Adipose tissue (tissue), 3 donors: ENCODE results near the gene ULK1. TPM values are rescaled to one million over a fixed set of nuclear protein-coding genes. Genes with fewer than 3 reads are reported as not detected.

Experiments used
- H3K27ac ChIP-seq: one replicate; pipeline ENCODE4 v1.5.1; 2013; ENCODE audit warnings: low read depth, low read length
- WGBS, 3 donors: extraction: QIAGEN DNeasy Blood & Tissue Kit; methylation state at CpG; one replicate each; pipeline ENCODE4 v1.1.7; 2013; 5-methylcytosine and 5-hydroxymethylcytosine counted together
- polyA plus RNA-seq, 3 donors: library from polyadenylated mRNA; stranded (reverse); fragments of 200-250 nt; gene quantifications; one replicate each; pipeline ENCODE4 v1.2.3, GENCODE V29; 2013
- donor health status: healthy with polysubstance abuse.
- donor health status: Bipolar disorder and iron deficiency.
- donor health status: healthy.

Gene ULK1
- polyA plus RNA-seq, 3 donors, result 13.7 to 47.1 (median 26.2) TPM

DNA sequence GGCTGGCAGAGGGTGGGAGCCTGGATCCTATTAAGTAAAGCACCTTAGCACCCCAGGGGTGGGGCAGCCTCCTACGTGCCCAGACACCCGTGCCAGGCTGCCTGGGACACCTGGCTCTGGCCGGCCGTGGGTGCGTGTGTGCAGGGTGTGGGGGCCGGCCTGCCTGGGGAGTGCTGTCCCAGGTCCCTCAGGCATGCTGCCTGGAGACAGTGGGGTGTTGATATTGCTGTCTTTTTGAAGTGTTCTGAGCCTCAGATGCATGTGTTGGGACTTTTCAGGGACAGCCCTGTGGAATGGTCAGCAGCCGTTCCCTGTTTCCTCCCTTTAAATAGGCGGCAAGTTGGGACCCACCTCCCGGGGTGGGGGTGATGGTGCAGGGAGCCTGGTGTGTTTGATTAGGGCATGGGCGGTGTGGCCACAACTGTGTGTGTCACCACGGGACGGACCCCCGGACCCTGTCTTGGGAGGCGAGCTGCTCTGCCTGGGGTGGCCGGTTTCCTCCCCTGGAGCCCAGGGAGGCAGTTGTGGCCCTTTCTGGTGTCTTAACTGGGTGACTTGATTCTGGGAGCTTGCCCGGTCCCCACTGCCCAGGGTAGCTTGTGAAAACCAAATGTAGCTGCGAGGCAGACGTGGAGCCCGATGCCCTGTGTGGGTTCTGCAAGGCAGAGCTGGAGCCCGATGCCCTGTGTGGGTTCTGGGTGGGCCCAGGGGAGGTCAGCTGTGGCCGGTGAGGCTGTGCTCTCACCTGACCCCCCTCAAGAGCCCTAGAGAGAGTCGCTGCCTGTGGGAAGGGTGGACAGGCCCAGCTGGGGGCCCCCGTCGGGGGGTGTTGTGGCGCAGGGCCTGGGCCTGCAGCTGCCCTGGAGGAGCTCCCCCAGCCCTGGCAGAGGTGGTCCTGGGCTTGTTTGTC, 8.2 kb downstream of the ULK1 start:
- 71 to 77% (median 77%) methylated on average over 24 to 25 of the region's 25 CpGs for WGBS, 3 donors

DNA sequence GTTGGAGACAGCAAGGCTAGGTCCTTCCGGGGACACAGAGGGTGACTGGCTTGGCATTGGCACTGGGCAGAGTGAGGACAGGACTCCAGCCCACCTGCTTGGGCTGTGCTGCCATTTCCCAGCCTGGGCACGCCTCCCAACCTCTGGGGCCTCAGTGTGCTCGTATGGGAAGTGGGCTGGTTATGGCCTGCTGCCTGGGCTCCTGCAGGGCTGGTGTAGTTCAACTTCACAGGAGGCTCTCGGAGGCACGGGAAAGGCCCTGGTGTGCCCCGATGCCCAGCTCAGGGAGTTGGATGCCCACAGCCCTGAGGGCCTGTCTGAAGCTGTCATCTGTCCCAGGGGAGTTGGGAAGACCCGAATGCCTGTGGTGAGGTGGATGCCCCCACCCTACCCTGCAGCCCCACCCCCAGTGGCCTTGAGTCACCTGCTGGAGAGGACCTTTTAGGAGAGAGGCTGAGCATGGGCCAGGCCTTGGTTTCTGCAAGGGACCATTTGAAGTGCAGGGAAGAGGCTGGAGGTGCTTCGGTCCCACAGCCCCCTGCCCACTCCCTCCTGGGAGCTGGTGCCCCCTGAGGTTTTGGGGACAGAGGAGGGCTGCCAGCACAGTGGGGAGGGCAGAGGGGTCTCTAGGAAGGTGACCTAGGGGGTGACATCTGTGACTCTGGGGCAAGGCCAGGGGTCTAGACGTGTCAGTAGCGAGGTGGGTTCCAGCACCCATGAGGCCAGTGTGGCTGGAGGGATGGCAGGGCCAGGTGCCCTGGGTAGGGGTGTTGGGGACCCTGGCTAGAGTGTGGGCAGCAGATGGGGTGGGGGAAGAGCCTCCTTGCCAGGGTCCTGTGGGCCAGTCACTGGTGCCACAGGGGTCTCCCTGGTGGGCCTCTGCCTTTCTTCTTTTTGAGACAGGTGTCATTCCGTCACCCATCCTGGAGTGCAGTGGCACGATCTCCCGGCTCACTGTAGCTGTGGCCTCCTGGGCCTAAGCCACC, 9.1 kb downstream of the ULK1 start:
- no peak overlapping the region for H3K27ac ChIP-seq
- WGBS, 3 donors, result 85 to 87% (median 86%) methylated on average over 13 of the region's 13 CpGs

More for the DNA sequence above, 8.2 kb downstream of the ULK1 start:
- no peak overlapping the region for H3K27ac ChIP-seq

DNA sequence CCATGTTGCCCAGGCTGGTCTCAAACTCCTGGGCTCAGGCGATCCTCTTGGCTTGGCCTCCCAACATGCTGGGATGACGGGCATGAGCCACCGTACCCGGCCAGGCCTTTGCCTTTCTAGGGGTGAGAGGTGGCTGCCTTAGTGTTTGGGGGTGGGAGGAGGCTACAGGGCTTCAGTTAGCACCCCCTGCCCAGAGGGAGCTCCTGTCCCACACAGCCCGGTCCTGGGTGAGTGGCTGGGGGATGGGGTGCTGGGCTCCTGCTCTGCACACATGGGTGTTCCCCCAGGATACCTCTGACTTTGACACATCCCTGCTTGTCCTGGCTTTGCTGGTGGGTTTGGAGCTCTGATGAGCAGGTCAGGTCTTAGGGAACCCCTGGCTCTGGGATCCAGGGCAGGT, 9.9 kb downstream of the ULK1 start:
- 88 to 94% (median 92%) methylated on average over 5 of the region's 5 CpGs for WGBS, 3 donors

DNA sequence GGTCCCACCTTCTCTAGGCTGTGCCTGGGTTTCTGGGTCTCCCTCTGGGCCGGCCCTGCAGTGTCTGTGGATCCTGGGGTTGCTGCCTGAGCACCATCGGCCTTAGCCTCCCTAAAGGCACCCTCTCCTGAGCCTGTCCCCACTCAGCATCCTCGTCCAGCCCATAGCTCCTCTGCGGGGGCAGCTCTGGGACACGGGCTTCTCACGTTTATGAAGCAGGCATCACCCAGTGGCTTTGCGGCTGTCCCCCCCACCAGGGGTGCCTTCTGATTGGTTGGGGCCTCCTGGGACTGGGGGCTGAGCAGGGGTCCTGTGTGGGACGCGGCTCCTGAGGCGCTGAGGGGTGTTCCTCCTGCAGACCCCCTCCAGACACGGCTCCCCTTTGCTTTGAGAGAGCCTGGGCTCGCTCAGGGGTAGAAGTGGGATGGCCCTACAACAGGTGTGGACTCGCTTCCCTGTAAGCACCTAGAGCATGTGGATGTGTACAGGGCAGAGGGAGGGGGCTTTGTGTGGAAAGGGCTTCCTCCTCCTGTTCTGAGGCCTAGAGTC, 10.7 kb downstream of the ULK1 start:
- no peak overlapping the region for H3K27ac ChIP-seq
- 84 to 88% (median 84%) methylated on average over 13 of the region's 13 CpGs for WGBS, 3 donors

More for the DNA sequence above, 9.9 kb downstream of the ULK1 start:
- no peak overlapping the region for H3K27ac ChIP-seq

DNA sequence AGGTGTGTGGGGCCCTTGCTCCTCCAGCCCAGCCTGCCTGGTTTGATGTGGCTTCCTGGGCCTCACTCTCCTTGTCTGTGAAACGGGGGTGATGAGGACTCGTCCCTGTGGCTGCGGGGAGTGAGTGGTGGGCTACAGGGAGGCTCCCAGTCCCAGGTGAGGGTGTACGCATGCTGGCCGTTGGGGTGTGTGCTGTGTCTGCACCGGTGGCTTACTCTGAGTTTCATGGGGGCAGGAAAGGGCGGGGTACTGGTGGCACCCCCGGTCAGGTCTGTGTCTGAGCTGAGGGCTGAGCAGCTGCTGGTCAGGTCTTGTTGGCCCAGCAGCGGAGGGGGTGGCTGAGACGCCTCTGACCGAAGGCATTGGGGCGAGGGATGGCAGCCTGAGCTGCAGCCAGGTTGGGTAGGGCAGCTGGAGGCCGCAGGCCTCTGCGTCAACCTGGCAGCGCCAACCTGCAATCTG, 11.2 kb downstream of the ULK1 start:
- 91 to 93% (median 93%) methylated on average over 15 of the region's 15 CpGs for WGBS, 3 donors
- no peak overlapping the region for H3K27ac ChIP-seq

DNA sequence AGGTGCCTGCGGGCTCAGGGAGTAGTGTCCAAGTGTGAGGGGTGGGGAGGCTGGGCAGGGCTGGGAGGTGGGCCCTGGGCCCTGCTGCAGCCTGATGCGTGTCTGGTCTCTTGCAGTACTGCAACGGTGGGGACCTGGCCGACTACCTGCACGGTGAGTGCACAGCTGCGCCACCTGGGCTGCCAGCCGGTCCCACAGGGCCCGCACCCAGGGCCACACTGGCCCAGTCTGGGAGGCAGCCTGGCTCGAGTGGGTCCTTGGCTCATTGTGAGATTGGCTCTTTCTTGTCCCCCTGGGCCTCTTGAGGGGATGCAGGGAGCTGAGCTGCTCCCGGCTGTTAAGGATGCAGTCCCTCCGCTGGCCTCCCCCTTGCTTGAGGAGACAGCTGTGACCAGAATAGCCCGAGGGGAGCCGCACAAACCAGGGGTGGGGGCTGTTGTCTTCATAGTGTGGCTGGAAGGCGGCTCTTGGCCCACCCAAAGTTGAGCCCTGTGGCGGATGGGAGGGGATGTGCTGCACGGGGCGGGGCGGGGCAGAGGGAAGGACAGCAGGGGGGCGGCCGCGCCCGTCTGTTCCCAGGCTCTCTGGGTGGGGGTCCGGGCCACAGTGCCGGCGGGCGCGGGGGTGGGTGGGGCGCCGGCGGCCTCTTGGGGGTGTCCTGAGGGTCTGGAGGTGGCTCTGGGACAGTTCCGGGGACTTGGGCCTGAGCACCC, 13.1 kb downstream of the ULK1 start:
- WGBS, 3 donors, result 94 to 97% (median 95%) methylated on average over 22 to 30 of the region's 31 CpGs
- no peak overlapping the region for H3K27ac ChIP-seq

DNA sequence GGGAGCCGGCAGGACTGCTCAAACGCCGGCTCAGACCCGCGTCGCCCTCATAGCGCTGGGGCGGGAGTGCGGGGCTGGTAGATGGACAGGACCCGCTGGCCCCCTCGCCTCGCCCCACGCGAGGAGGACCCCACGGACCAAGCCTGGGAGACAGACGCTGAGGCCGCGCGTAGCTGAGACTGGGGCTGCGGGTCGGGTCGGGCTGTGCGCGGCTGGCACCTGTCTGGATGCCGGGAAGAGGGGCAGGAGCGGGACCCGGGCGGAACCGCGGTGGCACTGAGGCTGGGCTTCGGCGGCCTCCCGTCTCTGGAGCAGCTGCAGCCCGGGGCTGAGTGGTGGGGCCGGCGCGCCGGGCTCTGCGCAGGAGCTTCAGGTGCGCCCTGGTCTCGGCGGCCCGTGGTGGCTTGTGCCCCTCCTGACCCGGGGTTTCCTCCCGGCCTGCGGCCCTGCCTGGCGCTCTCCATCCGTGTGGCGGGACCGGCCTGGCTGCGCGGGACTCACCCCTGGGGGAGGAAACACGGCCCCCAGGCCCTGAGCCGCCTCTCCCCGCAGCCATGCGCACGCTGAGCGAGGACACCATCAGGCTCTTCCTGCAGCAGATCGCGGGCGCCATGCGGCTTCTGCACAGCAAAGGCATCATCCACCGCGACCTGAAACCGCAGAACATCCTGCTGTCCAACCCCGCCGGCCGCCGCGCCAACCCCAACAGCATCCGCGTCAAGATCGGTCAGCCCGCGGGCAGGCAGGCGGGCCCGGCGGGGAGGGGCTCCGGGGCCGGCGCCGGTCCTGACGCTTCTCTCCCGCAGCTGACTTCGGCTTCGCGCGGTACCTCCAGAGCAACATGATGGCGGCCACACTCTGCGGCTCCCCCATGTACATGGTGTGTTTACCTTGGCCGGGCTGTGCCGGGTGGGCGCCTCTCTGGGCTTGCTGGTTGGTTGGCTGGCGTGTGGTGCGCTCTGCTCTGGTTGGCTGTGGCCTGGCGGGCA, 14.0 kb downstream of the ULK1 start:
- 97 to 98% (median 97%) methylated on average over 62 to 96 of the region's 96 CpGs for WGBS, 3 donors
- no peak overlapping the region for H3K27ac ChIP-seq

DNA sequence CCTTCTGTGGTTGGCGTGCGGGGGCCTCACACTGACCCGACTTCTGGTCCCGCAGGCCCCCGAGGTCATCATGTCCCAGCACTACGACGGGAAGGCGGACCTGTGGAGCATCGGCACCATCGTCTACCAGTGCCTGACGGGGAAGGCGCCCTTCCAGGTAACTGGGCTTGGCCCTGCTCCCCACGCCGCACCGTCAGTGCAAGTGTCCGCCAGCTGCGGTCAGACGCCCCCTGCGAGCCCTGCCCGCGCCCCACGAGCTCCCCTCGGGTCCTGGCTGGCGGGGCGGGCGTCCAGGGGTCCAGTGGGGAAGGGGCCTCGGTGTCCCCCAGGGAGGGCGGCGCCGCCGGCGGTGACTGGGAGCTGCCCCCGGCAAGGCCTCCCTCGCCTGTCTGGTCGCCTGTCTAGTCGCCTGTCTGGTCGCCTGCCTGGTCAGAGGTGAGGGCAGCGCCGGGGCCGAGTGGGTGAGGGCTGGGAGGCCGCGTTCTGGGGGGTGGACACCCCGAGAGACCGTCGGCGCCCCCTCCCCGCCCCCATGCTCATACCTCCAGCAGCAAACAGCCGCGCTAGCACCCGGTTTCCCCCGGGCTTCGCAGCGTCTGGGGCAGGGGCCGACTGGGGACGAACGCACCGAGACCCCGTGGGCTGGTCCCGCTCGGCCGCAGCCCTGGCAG, 14.8 kb downstream of the ULK1 start:
- 92 to 95% (median 95%) methylated on average over 50 to 61 of the region's 61 CpGs for WGBS, 3 donors
- H3K27ac ChIP-seq, result no peak overlapping the region

DNA sequence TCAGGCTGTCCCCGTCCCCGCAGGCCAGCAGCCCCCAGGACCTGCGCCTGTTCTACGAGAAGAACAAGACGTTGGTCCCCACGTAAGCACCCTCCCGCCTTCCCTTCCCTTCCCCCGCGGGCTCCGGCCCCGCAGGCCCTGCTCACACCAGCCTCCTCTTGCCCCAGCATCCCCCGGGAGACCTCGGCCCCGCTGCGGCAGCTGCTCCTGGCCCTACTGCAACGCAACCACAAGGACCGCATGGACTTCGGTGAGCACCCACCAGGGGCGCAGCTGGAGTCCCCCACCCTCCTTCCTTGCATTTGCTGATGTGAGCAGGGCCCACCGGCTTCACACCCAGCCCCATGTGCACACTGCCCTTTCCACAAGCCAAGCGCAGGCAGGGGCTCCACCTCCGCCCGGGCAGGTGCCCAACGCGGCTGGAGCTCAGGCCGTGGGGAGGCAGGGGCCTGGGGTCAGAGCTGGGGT, 15.4 kb downstream of the ULK1 start:
- H3K27ac ChIP-seq, result no peak overlapping the region
- WGBS, 3 donors, result 94 to 95% (median 94%) methylated on average over 24 to 26 of the region's 26 CpGs

DNA sequence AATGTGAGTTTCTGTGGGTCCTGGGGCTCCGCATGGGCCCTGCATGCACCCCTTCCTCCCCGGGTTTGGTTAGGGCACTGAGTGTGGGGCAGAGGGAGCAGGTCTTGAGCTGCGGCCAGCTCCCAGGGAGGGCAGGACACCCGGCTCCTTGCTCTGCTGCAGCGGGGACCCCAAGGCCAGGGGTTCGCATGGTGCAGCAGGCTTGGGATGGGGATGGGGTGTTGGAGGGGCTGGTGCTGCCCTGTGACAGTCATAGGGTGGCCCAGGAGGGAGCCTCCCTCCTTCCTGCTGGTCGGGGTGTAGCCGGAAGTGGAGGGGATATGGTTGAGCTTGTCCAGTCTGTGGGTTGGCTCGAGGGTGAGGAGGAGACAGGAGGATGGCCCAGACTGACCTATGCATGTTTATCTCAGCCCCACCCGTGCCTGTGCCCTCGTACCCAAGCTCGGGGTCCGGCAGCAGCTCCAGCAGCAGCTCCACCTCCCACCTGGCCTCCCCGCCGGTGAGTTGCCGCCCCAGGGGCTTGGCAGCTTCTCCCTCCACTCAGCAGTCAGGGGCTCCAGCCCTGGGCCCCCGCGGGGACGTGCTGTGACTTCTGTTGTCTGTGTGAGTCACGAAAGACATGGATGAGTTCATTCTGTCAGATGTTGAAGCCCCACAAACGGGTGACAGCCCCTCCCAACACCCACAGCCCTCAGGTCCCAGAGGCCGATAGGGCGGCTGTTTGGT, 16.0 kb downstream of the ULK1 start:
- 80 to 90% (median 80%) methylated on average over 21 to 23 of the region's 23 CpGs for WGBS, 3 donors
- no peak overlapping the region for H3K27ac ChIP-seq

DNA sequence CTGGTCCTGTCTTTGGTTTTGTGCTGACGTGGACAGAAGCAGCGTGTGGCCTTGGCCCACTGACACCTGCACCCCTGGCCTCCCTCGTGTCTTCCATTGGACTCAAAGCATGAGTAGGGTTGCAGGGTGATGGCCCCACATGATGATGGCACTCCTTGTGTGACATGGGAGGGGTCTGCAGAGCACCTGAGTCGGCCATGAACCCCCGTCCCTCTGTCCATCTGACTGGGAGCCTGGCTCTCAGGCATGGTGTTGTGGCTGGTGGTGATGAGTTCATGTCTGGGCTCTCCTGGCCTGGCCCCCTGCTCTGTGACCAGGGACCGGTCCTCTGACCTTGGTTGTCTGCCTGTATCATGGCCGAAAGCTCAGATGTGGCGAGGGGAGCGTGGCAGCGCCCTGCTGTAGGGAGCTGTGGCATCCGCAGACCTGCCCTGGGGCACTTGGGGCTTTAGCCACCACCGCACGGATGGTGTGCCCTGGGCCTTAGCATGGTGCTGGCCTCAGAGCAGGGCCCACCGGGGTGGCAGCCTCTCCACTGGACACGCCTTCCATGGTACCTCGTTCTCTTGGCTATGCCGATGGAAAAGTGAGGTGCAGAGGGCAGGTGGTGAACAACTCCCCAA, 16.7 kb downstream of the ULK1 start:
- 90 to 94% (median 93%) methylated on average over 17 of the region's 17 CpGs for WGBS, 3 donors
- H3K27ac ChIP-seq, result no peak overlapping the region

DNA sequence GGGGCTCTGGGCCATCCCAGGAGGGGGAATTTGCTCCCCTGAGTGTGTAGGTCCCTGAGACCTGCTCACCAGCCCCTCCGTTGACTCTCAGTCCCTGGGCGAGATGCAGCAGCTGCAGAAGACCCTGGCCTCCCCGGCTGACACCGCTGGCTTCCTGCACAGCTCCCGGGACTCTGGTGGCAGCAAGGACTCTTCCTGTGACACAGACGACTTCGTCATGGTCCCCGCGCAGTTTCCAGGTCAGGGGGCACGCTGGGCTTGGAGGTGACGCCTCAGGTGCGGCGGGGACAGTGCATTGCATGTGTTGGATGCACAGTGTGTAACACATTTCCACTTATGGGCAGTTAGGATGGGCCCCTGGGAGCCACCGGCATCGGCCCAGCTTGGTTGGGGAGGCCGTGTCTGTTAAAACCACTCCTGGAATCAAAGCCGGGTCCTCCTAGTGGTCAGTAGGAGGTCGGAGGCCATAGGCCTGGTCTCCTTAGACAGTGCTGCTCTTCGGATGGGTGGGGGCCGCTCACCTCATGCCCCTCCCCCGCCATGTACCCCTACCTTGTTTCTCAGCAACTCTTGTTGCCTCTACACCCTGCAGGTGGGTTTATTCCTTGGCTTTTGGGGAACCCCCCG, 17.5 kb downstream of the ULK1 start:
- no peak overlapping the region for H3K27ac ChIP-seq

DNA sequence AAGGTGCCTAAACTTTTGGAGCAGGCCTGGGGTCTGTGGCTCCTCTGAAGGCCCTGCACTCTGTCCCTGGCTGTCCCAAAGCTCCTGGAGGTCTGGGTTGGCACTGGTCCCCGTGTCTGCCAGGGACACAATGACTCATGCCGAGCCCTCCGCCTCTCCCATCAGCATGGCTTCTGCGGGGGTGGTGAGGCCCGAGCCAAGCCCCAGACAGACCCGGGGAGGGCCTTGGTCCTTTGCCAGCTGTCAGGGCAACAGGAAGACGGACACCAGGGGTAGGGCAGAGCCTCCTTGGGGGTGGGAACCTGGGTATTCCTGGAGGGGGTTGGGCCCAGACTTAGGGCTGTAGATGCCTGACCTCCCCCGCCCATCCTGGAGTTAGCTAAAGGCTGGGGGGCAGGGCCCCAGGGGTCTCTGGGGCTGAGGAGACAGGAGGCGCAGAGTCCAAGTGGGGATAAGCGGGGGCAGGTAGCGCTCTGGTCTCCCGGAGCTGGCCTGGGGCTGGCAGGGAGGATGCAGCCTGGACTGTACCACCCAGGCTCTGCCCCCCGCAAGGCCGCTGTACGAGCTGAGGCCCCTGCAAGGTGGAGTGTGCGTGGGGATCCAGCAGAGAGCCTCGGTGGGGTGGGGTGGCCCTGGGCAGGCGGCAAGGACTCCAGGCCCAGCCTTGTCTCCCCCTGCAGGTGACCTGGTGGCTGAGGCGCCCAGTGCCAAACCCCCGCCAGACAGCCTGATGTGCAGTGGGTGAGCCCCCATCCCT, 18.3 kb downstream of the ULK1 start:
- 65 to 69% (median 67%) methylated on average over 20 of the region's 20 CpGs for WGBS, 3 donors
- H3K27ac ChIP-seq, result no peak overlapping the region

More for the DNA sequence above, 17.5 kb downstream of the ULK1 start:
- 75 to 82% (median 79%) methylated on average over 22 of the region's 22 CpGs for WGBS, 3 donors

DNA sequence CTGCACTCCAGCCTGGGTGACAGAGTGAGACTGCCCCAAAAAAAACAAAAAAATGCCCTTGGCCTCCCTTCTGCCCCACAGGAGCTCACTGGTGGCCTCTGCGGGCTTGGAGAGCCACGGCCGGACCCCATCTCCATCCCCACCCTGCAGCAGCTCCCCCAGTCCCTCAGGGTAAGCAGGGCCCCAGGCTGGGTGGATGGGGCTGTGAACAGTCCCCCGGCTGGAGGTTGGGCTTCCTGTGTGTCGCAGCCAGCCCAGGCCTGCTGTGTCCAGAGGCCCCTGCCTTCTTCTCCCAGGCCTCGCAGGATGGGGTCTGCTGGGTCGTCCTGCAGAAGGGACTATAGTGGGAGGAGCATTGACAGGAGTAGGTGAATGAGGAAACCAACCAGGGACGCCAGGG, 19.2 kb downstream of the ULK1 start:
- 86 to 95% (median 90%) methylated on average over 8 of the region's 8 CpGs for WGBS, 3 donors
- no peak overlapping the region for H3K27ac ChIP-seq
